Fibroblast of mammary gland (primary cell): Measurements from ENCODE around the gene PSAP.

Experiments
- DNase-seq: peaks from one replicate; pipeline ENCODE4 v3.0.0-alpha.2; 2010; ENCODE audit warnings: low read depth
- H3K4me3 ChIP-seq: 2 replicates; pipeline ENCODE4 v1.5.1; 2011; ENCODE audit warnings: low read depth, mild to moderate bottlenecking, low read length, moderate library complexity; ENCODE audit not compliant: control insufficient read depth
- CTCF ChIP-seq: conservative IDR thresholded peaks from 2 replicates; pipeline ENCODE4 v1.5.1; 2011; ENCODE audit warnings: low read depth, low read length, inconsistent platforms; ENCODE audit not compliant: control insufficient read depth, insufficient read depth

The PSAP gene

GRCh38 chr10:71789871-71790270 is 61.2 kb downstream of the PSAP start:
- H3K4me3 ChIP-seq, result no peak overlapping the region
- no peak for TF ChIP-seq CTCF
- DNase-seq, result no peak

- no peak overlapping the region for H3K4me3 ChIP-seq
- no peak for DNase-seq
- no peak for TF ChIP-seq CTCF
Observed at GRCh38 chr10:71788954-71789353, 62.1 kb downstream of the PSAP start.

- no peak for DNase-seq
- H3K4me3 ChIP-seq, result no peak overlapping the region
- TF ChIP-seq CTCF, result no peak
Observed at GRCh38 chr10:71784679-71785272, 66.3 kb downstream of the PSAP start.

DNA sequence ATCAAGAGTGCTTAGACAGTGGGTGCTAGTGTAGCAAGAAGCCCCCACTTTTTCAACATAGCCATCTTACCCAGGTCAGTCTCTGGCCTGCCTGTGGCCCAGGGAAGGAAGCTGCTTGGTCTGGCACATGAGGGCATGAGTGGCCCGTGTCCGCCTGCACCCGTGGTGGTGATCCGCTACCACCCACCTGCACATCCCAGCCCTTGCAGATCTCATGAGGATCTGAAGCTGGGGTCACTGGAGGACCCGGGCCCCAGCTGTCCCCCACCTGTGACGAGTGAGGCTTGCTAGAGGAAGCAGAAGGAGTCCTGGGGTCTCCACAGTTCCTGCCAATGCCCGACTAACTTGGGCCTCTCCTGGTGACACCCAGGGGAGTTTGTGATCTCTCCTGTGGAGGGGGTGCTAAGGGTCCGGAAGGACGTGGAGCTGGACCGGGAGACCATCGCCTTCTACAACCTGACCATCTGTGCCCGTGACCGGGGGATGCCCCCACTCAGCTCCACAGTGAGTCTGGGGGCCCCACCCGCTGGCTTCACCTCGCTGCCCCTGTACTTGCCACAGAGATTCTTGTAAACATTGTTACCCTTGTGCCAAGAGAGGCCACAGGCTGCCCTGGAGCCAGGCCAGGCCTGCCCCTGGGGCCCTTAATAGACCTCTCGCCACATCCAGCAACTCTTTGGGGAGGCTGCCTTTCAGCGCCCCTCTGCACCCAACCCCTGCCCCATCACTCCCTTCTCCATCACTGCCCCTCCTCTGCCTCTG is 67.0 kb downstream of the PSAP start:
- no peak for TF ChIP-seq CTCF
- no peak for DNase-seq
- H3K4me3 ChIP-seq, result no peak overlapping the region

- no peak overlapping the region for H3K4me3 ChIP-seq
- TF ChIP-seq CTCF, result no peak
- no peak for DNase-seq
Observed at GRCh38 chr10:71782917-71783490, 68.0 kb downstream of the PSAP start.

DNA sequence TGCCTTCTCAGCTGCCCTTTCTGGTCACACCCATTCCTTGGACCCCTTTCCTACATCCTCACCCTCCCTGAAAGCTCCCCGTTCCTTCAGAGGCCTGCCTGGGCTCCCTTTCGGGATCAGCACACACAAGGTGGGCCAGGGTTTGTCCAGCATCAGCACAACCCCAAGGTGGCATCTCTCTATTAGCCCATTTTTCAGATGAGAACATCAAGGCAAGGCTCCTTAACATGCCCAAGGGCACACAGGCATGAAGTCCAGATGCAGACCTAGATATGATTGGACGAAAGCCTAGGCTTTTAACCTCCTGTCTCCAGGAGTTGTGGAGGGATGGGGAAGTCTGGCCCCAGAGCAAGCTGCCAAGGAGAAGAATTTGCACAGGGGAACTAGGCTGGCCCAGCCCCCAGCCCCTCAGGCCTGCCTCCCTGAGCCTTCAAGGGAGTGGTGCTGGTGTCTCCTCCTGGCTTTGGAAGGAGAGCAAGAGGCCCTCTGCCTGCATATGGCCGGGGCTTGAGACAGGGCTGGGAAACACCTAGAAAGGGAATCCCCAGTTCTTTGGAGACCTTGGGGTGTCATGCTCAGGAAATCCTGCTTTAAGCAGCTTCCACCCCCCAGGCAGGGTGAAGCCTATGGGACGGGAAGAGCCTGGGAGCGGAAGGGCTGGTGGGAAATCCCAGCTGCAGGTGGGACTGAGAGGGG is 68.7 kb downstream of the PSAP start:
- TF ChIP-seq CTCF, result no peak
- H3K4me3 ChIP-seq, result no peak overlapping the region
- no peak for DNase-seq
